NCI-H526 treated with DMSO at 0.1 percent for 48 hours (cell line): ENCODE results near the gene ADM.
"Not testable (repeated sequence)": the region's sequence is repeated elsewhere in the genome, so short reads cannot be mapped to it uniquely, and the experiment has no call there.

Source experiments
- DNase-seq: peaks from one replicate; lab custom pipeline; 2025; lab: John Stamatoyannopoulos, UW

The ADM gene

GRCh38 chr11:10304495-10305261 lies at the start of gene ADM:
Gene ADM, plus strand, starts transcription at chr11:10305073. Its CDS starts 628 bp downstream, at chr11:10305701.
- peak; percentile 78 for DNase-seq

- DNase-seq = no peak
Observed at GRCh38 chr11:10255388-10256125, 49.3 kb upstream of the ADM start.

GRCh38 chr11:10257478-10257877 lies 47.4 kb upstream of the ADM start:
- DNase-seq = no peak

- DNase-seq = no peak
Observed at GRCh38 chr11:10261821-10262220, 43.1 kb upstream of the ADM start.

- no peak for DNase-seq
Observed at GRCh38 chr11:10263929-10264328, 40.9 kb upstream of the ADM start.

- not testable (repeated sequence) for DNase-seq
Observed at GRCh38 chr11:10264716-10265115, 40.2 kb upstream of the ADM start.

- DNase-seq = no peak
Observed at GRCh38 chr11:10265936-10266335, 38.9 kb upstream of the ADM start.

GRCh38 chr11:10267821-10268220 lies 37.1 kb upstream of the ADM start:
- no peak for DNase-seq

- DNase-seq = no peak
Observed at GRCh38 chr11:10268746-10269488, 36.0 kb upstream of the ADM start.

- no peak for DNase-seq
Observed at GRCh38 chr11:10272132-10272531, 32.7 kb upstream of the ADM start.

- DNase-seq = no peak
Observed at GRCh38 chr11:10273738-10274137, 31.1 kb upstream of the ADM start.

- no peak for DNase-seq
Observed at GRCh38 chr11:10274726-10275125, 30.1 kb upstream of the ADM start.

GRCh38 chr11:10275714-10276113 lies 29.2 kb upstream of the ADM start:
- no peak for DNase-seq

GRCh38 chr11:10282117-10282516 lies 22.8 kb upstream of the ADM start:
- no peak for DNase-seq

- DNase-seq = no peak
Observed at GRCh38 chr11:10283991-10284390, 20.9 kb upstream of the ADM start.

- DNase-seq = no peak
Observed at GRCh38 chr11:10285148-10285802, 19.6 kb upstream of the ADM start.

- no peak for DNase-seq
Observed at GRCh38 chr11:10287140-10287539, 17.7 kb upstream of the ADM start.

- no peak for DNase-seq
Observed at GRCh38 chr11:10287766-10288715, 16.8 kb upstream of the ADM start.

GRCh38 chr11:10288881-10289764 lies 15.8 kb upstream of the ADM start:
- no peak for DNase-seq

GRCh38 chr11:10289765-10290380 lies 15.0 kb upstream of the ADM start:
- no peak for DNase-seq
